GM13977 (cell line): ENCODE results near the gene CTU2.

Experiments used
- DNase-seq: peaks from one replicate; pipeline ENCODE4 v3.0.0; 2012; ENCODE audit warnings: low spot score
- CTCF ChIP-seq: IDR thresholded peaks from 2 replicates; pipeline ENCODE4 v1.5.1; 2012; ENCODE audit warnings: mild to moderate bottlenecking, control low read depth; ENCODE audit not compliant: insufficient read depth; ENCODE audit errors: extremely low read depth, missing control alignments
- in situ Hi-C: fragments of 300-500 bp; cut with MboI; formaldehyde crosslinking; loops from one replicate; pipeline ENCODE4 v1.12.0; 2022; ENCODE audit warnings: low sequenced_read_pairs, low pct_unique_long_range_greater_than_20kb, mixed read lengths, inconsistent platforms; ENCODE audit not compliant: unreplicated experiment

The CTU2 gene

DNA sequence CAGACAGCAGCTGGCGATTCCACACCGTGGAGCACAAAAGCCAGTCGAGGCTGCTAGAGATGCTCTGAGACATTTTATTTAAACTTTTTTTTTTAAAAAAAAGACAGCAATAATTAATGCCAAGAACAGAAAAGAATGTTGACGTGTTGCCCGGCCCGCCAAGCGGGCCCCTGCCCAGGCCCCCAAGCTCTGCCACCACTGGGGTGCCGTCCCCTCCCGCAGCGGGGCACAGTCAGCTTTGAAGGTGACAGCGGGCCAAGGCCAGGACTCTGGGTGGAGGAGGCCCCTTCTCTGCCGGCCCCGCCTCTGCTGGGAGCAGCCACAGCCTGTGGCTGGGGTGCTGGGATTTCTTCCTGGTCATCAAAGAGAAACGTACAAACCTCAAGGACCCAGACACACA, 9.9 kb upstream of the CTU2 start:
- TF ChIP-seq CTCF: no peak
- no peak for DNase-seq
- in situ Hi-C loops: no loop called here

DNA sequence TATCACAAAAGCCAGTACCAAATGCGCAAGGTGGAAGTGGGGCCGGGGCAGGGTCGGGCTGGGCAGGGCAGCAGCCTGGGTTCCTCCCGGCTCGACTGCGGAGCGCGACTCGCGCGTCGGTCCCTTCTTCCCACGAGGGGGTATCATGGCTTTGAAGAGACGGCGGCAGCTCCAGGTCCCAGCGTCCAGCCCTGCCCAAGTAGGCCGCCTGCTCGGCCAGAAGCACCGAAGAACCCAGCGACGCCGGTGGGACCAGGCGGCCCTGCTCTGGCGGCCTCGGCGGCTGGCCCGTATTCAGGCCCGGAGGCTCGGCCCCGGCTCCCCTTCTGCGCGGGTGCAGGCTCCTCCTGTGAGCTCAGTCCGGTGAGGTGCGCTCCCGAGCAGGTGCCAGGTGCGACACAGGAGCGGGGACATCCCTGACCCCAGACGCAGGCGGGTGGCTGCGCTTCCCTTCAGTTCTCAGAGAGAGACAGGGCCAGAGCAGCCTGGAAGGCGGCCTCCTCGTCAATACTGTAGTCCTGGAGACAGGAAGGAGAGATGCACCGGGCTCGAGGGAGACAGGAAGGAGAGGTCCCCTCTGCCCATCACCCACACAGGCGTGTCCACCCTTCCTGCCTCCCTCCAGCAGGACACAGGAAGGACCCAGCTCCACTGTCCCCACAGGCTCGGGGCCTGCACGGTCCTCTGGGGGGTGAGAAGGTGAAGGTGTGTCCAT, 9.0 kb upstream of the CTU2 start:
- in situ Hi-C loops: no loop called here
- no peak for DNase-seq
- TF ChIP-seq CTCF: no peak

DNA sequence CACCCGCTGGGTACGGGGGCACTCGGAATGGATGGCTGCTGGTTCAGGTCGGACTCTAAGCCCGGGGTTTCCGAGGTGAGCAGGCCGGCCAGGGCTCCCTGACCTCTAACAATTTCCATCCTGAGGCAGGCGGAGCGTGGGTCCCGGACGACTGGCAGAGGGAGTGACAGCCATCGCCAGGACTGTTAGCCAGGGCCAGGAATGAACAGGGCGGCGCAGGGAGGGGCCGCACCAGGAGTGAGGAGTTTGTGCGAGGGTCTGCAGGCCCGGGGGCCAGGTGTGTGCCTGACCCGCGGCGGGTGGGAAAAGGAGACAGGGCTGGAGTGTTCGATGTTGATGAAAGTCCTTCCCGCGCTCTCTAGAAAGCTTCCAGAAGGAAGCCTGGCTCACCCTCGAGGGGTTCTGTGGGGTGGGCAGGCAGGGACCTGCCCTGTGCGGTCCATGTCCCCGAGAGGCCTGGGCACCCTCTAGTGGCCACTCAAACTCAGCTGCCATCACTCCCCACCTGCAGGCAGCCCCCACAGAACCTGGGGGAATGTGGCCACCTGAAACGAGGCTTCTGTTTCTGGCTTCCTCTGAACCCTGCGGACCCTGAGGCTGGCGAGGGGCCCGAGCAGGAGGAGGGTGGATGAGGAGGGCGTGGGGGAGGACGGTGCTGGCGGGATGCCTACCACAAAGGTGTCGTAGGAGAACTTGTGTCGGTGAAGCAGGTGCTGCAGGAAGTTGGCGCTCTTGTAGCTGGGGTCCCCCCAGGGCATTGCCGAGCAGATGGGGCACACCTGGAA, 8.3 kb upstream of the CTU2 start:
- in situ Hi-C loops: no loop called here
- TF ChIP-seq CTCF: peak; percentile 39
- no peak for DNase-seq

DNA sequence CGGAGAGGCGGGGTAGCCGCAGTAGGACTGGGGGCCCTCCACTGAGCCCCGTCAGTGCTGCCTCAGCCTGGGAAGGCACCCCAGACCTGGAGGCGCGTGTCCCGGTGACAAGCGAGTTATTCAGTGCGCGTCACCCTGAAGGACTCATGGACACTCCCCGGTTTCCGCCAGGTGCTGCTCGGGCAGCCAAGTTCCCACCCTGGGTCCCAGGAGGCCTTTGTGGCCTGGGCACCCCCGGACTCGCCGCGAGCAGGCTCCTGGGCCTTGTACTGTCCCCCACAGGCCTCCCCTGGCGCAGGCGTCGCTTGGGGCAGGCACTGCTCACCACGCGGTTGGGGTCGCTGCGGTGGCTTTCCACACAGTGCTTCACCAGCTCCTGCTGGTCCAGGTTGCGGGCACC, 7.7 kb upstream of the CTU2 start:
- in situ Hi-C loops: no loop called here
- no peak for DNase-seq
- no peak for TF ChIP-seq CTCF

- in situ Hi-C loops: no loop called here
- DNase-seq: no peak
- TF ChIP-seq CTCF: no peak
These were observed 7.1 kb upstream of the CTU2 start for GRCh38 chr16:88699180-88699579.

DNA sequence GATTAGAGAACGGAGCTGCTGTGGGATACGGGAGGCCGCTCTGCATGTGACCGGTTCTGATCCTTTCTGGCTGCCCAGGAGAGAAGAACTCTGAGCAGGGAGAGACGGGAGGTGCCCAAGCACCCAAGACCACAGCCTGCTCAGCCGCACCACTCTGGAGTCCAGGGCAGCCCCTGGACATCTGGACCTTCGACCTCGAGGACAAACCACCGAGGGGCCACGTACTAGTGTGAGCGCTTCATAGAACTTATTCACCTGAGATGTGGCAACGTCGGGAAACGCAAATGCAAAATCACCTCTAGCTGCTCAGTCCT, 6.0 kb upstream of the CTU2 start:
- no peak for TF ChIP-seq CTCF
- no peak for DNase-seq
- in situ Hi-C loops: no loop called here
